Thoracic aorta (tissue), 2 donors: ENCODE results near the gene DCLK2. TPM values are rescaled to one million over a fixed set of nuclear protein-coding genes. Genes with fewer than 3 reads are reported as not detected.

Experiments
- ATAC-seq: fragments of 150-250 bp; one replicate; pipeline ENCODE4 v1.8.0; 2017; ENCODE audit warnings: low read depth; ENCODE audit not compliant: insufficient number of reproducible peaks, low FRiP score
- DNase-seq: peaks from one replicate; pipeline ENCODE4 v3.0.0-alpha.2; 2020; ENCODE audit warnings: low spot score
- H3K27ac ChIP-seq, 2 donors: fragments of 200-600 bp; sonication (generic); 1 replicate in 1 of 2; 2 replicates in 1 of 2; pipeline ENCODE4 v1.5.1; 2016; ENCODE audit warnings: mild to moderate bottlenecking in 2 of 2, moderate library complexity in 2 of 2
- H3K27me3 ChIP-seq: fragments of 200-600 bp; sonication (generic); replicated peaks from 2 replicates; pipeline ENCODE4 v1.6.0; 2016; ENCODE audit warnings: mild to moderate bottlenecking; ENCODE audit not compliant: insufficient read depth
- H3K36me3 ChIP-seq: fragments of 200-600 bp; sonication (generic); one replicate; pipeline ENCODE4 v1.5.1; 2016
- H3K4me1 ChIP-seq, 2 donors: fragments of 200-600 bp; sonication (generic); 1 replicate in 1 of 2; 2 replicates in 1 of 2; pipeline versions ENCODE4 v1.5.1 to v1.6.0; 2016; ENCODE audit warnings: low read depth in 2 of 2, mild to moderate bottlenecking in 1 of 2; ENCODE audit not compliant: control insufficient read depth in 1 of 2
- H3K4me3 ChIP-seq: fragments of 200-600 bp; sonication (generic); 2 replicates; pipeline ENCODE4 v1.5.1; 2016; ENCODE audit warnings: mild to moderate bottlenecking
- H3K9me3 ChIP-seq: fragments of 200-600 bp; sonication (generic); 2 replicates; pipeline ENCODE4 v1.5.1; 2016
- total RNA-seq, 2 donors: library from RNA; depleted of rRNA; stranded (reverse); fragments of >200 nt; gene quantifications; one replicate each; pipeline versions ENCODE4 v1.1.0 to v1.2.3, GENCODE V29; 2016
- TF ChIP-seq, protein P1 (sequence below): fragments of 200-600 bp; sonication (generic); IDR thresholded peaks from one replicate; pipeline ENCODE4 v1.5.1; 2019; ENCODE audit warnings: antibody characterized with exemption

DCLK2 gene
- total RNA-seq, 2 donors from 2014 or later: 18.3 to 32.2 TPM

- TF ChIP-seq, protein P1, sequence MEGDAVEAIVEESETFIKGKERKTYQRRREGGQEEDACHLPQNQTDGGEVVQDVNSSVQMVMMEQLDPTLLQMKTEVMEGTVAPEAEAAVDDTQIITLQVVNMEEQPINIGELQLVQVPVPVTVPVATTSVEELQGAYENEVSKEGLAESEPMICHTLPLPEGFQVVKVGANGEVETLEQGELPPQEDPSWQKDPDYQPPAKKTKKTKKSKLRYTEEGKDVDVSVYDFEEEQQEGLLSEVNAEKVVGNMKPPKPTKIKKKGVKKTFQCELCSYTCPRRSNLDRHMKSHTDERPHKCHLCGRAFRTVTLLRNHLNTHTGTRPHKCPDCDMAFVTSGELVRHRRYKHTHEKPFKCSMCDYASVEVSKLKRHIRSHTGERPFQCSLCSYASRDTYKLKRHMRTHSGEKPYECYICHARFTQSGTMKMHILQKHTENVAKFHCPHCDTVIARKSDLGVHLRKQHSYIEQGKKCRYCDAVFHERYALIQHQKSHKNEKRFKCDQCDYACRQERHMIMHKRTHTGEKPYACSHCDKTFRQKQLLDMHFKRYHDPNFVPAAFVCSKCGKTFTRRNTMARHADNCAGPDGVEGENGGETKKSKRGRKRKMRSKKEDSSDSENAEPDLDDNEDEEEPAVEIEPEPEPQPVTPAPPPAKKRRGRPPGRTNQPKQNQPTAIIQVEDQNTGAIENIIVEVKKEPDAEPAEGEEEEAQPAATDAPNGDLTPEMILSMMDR: no peak
- no peaks in the 10 kb centered on the region for H3K27me3 ChIP-seq
- H3K4me3 ChIP-seq: no peak overlapping the region
- ATAC-seq: no peak
- peaks cover 5 to 25% of the 10 kb centered on the region in 2 donors for H3K4me1 ChIP-seq
- no peaks in the 10 kb centered on the region for H3K36me3 ChIP-seq
- H3K9me3 ChIP-seq: no peaks in the 10 kb centered on the region
- no peak overlapping the region for H3K27ac ChIP-seq
- DNase-seq: no peak
Observed at GRCh38 chr4:150173432-150173861, 95.2 kb downstream of the DCLK2 start.

DNA sequence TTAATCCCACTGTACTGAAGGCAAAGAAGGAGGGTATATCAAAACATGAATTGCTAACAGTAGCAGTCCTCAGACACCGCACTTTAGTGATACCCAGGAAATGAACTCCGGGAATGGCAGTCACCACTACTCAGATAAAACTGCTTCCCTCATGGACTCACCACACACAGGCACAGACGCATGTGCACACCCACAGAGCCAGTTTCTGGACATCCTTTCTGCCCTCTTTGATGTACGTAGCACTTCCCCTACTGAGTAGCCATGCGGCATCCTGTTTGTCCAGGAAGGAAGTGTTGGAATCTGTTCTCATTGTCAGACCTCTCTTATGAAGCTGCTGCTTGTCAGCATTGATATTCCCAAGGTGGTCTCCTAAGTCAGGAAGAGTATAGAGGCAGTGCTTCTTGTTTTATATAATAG lies 95.7 kb downstream of the DCLK2 start:
- ATAC-seq (no peak), DNase-seq (no peak)
- Histone ChIP-seq H3K9me3 (no peaks in the 10 kb centered on the region), H3K27ac (no peak overlapping the region), H3K27me3 (no peaks in the 10 kb centered on the region), H3K4me3 (no peak overlapping the region), H3K4me1 (peaks cover 5 to 29% of the 10 kb centered on the region in 2 donors), H3K36me3 (no peaks in the 10 kb centered on the region)
- TF ChIP-seq, protein P1: no peak

DNA sequence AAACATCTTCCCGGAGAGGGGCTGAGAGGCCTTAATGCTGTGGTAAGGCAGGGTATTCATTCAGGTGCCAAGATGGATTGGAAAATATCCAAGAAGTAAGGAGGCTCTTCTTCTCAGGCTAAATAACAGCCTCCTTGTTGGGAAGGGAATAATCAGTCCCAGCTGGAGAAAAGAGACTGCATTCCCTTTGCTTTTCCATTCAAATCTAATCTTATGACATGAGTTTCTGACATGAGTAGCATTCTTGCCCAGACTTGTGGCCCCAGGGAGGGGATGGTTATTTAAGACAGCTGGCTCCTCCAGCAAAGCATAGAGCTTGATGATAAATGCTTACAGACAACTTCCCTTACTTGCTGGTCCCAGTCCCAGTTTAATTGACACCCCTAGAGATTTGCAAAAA lies 98.3 kb downstream of the DCLK2 start:
- Histone ChIP-seq H3K9me3 (no peaks in the 10 kb centered on the region), H3K27ac (no peak overlapping the region), H3K4me3 (no peak overlapping the region), H3K4me1 (peaks cover 5 to 29% of the 10 kb centered on the region in 2 donors), H3K36me3 (no peaks in the 10 kb centered on the region), H3K27me3 (no peaks in the 10 kb centered on the region)
- ATAC-seq (no peak), DNase-seq (no peak)
- TF ChIP-seq, protein P1: no peak

DNA sequence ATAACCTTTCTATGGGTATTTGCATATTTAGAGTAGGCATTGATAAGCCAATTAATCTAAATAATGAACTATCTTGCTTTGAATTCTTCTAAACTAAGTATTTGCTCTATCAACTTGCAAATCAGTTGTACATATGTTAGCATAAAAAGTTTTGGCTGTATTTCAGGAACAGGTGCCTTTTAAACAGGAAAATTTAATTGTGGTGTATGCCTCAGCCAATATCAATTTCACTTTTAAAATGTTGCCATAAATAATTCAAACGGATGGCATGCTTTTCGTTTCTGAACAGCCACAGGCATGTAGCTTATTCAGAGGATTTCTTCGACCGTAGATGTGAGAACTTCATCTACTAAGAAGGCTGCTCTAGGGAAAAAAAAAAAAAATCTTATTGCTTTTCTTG lies 99.9 kb downstream of the DCLK2 start:
- H3K27me3 ChIP-seq: no peaks in the 10 kb centered on the region
- ATAC-seq (no peak), DNase-seq (no peak)
- TF ChIP-seq, protein P1: no peak
- H3K36me3 ChIP-seq: no peaks in the 10 kb centered on the region
- H3K9me3 ChIP-seq: no peaks in the 10 kb centered on the region
- H3K4me3 ChIP-seq: no peak overlapping the region
- peaks cover 11 to 29% of the 10 kb centered on the region in 2 donors for H3K4me1 ChIP-seq
- no peak overlapping the region for H3K27ac ChIP-seq

GRCh38 chr4:150181536-150181935 lies 103.3 kb downstream of the DCLK2 start:
- Histone ChIP-seq H3K4me3 (no peak overlapping the region), H3K27ac (no peak overlapping the region), H3K27me3 (no peaks in the 10 kb centered on the region), H3K36me3 (no peaks in the 10 kb centered on the region), H3K9me3 (no peaks in the 10 kb centered on the region), H3K4me1 (peaks cover 9 to 23% of the 10 kb centered on the region in 2 donors)
- TF ChIP-seq, protein P1: no peak
- DNase-seq (no peak), ATAC-seq (no peak)
